Thyroid gland (tissue), 4 donors: Measurements from ENCODE around the gene LHB. TPM values are rescaled to one million over a fixed set of nuclear protein-coding genes. Genes with fewer than 3 reads are reported as not detected.

Experiments
- DNase-seq, 2 donors: peaks; one replicate each; pipeline ENCODE4 v3.0.0-alpha.2; 2019
- H3K27ac ChIP-seq, 3 donors: fragments of 200-600 bp; sonication (generic); 1 replicate in 2 of 3; 2 replicates in 1 of 3; pipeline ENCODE4 v1.5.1; 2016 to 2019; ENCODE audit warnings: mild to moderate bottlenecking in 1 of 3, moderate library complexity in 1 of 3
- H3K27me3 ChIP-seq: fragments of 200-600 bp; sonication (generic); one replicate; pipeline ENCODE4 v1.5.1; 2019
- H3K36me3 ChIP-seq, 2 donors: fragments of 200-600 bp; sonication (generic); one replicate each; pipeline ENCODE4 v1.5.1; 2016 to 2019
- H3K4me1 ChIP-seq, 2 donors: fragments of 200-600 bp; sonication (generic); one replicate each; pipeline ENCODE4 v1.5.1; 2017 to 2019
- H3K4me3 ChIP-seq, 3 donors: fragments of 200-600 bp; sonication (generic); replicated peaks in 1 of 3; 1 replicate in 2 of 3; 2 replicates in 1 of 3; pipeline ENCODE4 v1.5.1; 2016; ENCODE audit warnings: mild to moderate bottlenecking in 1 of 3
- H3K9me3 ChIP-seq: fragments of 200-600 bp; sonication (generic); one replicate; pipeline ENCODE4 v1.5.1; 2017
- CTCF ChIP-seq, 6 experiments: fragments of 200-600 bp in 3 of 6; fragments of 450-650 bp in 3 of 6; sonication (generic) in 3 of 6; IDR thresholded peaks; one replicate each; pipeline ENCODE4 v1.5.1; 2016 to 2019; ENCODE audit warnings: antibody characterized with exemption in 6 of 6, mild to moderate bottlenecking in 2 of 6, inconsistent platforms in 1 of 6, moderate library complexity in 1 of 6
- POLR2A ChIP-seq, 2 donors: fragments of 450-650 bp; IDR thresholded peaks; one replicate each; pipeline ENCODE4 v1.6.1; 2017; ENCODE audit warnings: antibody characterized with exemption in 2 of 2, mild to moderate bottlenecking in 2 of 2, moderate library complexity in 1 of 2
- WGBS, 2 donors: methylation state at CpG; one replicate each; pipeline ENCODE4 v1.1.5; 2017; 5-methylcytosine and 5-hydroxymethylcytosine counted together
- intact Hi-C: fragments of 100-400 bp; cut with DNase I; formaldehyde crosslinking; loops from one replicate; pipeline ENCODE4 v1.15.1; 2023
- total RNA-seq, 4 donors: library from RNA; depleted of rRNA; stranded (reverse); fragments of >200 nt; gene quantifications; one replicate each; pipeline ENCODE4 v1.2.3, GENCODE V29; 2016

The LHB gene
- total RNA-seq, 4 donors from 2014 or later: not detected

GRCh38 chr19:48992581-48993174 is 24.2 kb downstream of the LHB start:
- Histone ChIP-seq H3K9me3 (no peaks in the 10 kb centered on the region), H3K27me3 (no peaks in the 10 kb centered on the region), H3K27ac (peak overlapping the region; percentile 64 to 90 (median 87)), H3K4me1 (peaks cover 20 to 23% of the 10 kb centered on the region in 2 donors), H3K4me3 (peak overlapping the region; percentile 13 to 92 (median 50)), H3K36me3 (peaks cover 0 to 8% of the 10 kb centered on the region in 2 donors)
- WGBS, 2 donors: 0 to 1% methylated on average over 18 to 20 of the region's 20 CpGs
- intact Hi-C loops: no loop called here
- peak in 1 of 2 donors; percentile 48 for DNase-seq
- TF ChIP-seq CTCF (IDR thresholded peaks at IDR 0.05): no peak
- no peak for TF ChIP-seq POLR2A (IDR thresholded peaks at IDR 0.05)

GRCh38 chr19:48991873-48992580 is 24.9 kb downstream of the LHB start:
- H3K4me3 ChIP-seq: peak overlapping the region; percentile 13 to 92 (median 50)
- peak; percentile 61 to 64 for DNase-seq
- intact Hi-C loops: no loop called here
- no peaks in the 10 kb centered on the region for H3K27me3 ChIP-seq
- no peaks in the 10 kb centered on the region for H3K9me3 ChIP-seq
- TF ChIP-seq POLR2A (IDR thresholded peaks at IDR 0.05) (peak in 1 of 2 donors; percentile 50), CTCF (IDR thresholded peaks at IDR 0.05) (no peak)
- peaks cover 20 to 23% of the 10 kb centered on the region in 2 donors for H3K4me1 ChIP-seq
- H3K27ac ChIP-seq: peak overlapping the region; percentile 64 to 90 (median 87)
- peaks cover 0 to 8% of the 10 kb centered on the region in 2 donors for H3K36me3 ChIP-seq
- 7 to 21% methylated on average over 6 to 8 of the region's 8 CpGs for whole genome bisulfite sequencing, 2 donors

- H3K4me1 ChIP-seq: peaks cover 20 to 23% of the 10 kb centered on the region in 2 donors
- no peaks in the 10 kb centered on the region for H3K9me3 ChIP-seq
- H3K27ac ChIP-seq: peak overlapping the region in 1 of 3 donors; percentile 90
- H3K36me3 ChIP-seq: peaks cover 0 to 8% of the 10 kb centered on the region in 2 donors
- no peak for TF ChIP-seq CTCF (IDR thresholded peaks at IDR 0.05)
- TF ChIP-seq POLR2A (IDR thresholded peaks at IDR 0.05): no peak
- 92 to 93% methylated on average over 13 to 21 of the region's 22 CpGs for WGBS, 2 donors
- H3K4me3 ChIP-seq: no peak overlapping the region
- intact Hi-C loops: no loop called here
- no peak for DNase-seq
- no peaks in the 10 kb centered on the region for H3K27me3 ChIP-seq
These were observed 25.8 kb downstream of the LHB start for GRCh38 chr19:48991011-48991609.

- intact Hi-C loops: no loop called here
- 73 to 79% methylated on average over 4 of the region's 4 CpGs for WGBS, 2 donors
- Histone ChIP-seq H3K27ac (no peak overlapping the region), H3K4me1 (peaks cover 20 to 23% of the 10 kb centered on the region in 2 donors), H3K36me3 (peaks cover under 1 to 14% of the 10 kb centered on the region in 2 donors), H3K4me3 (no peak overlapping the region), H3K9me3 (no peaks in the 10 kb centered on the region), H3K27me3 (no peaks in the 10 kb centered on the region)
- TF ChIP-seq CTCF (IDR thresholded peaks at IDR 0.05) (no peak), POLR2A (IDR thresholded peaks at IDR 0.05) (no peak)
- DNase-seq: no peak
These were observed 26.5 kb downstream of the LHB start for GRCh38 chr19:48990400-48990799.
